HEK293 (cell line): ENCODE data around the gene GNB2.
"Not testable (repeated sequence)": the region's sequence is repeated elsewhere in the genome, so short reads cannot be mapped to it uniquely, and the experiment has no call there.

Experiments used
- KLF8 ChIP-seq: fragments of 450-650 bp; formaldehyde crosslinking; IDR thresholded peaks from 2 replicates; pipeline ENCODE4 v1.5.1; 2016; ENCODE audit warnings: missing biosample characterization, missing genetic modification characterization
- SP7 ChIP-seq: fragments of 450-650 bp; formaldehyde crosslinking; IDR thresholded peaks from 2 replicates; pipeline ENCODE4 v1.5.1; 2016; ENCODE audit warnings: missing biosample characterization, missing genetic modification characterization
- ZNF184 ChIP-seq: fragments of 450-650 bp; IDR thresholded peaks from 2 replicates; pipeline ENCODE4 v1.5.1; 2018; ENCODE audit warnings: missing biosample characterization, mild to moderate bottlenecking, missing genetic modification characterization
- ZNF549 ChIP-seq: fragments of 450-650 bp; IDR thresholded peaks from 2 replicates; pipeline ENCODE4 v1.5.1; 2018; ENCODE audit warnings: missing biosample characterization, missing genetic modification characterization, mild to moderate bottlenecking, inconsistent platforms, moderate library complexity
- ZXDB ChIP-seq: fragments of 450-650 bp; formaldehyde crosslinking; IDR thresholded peaks from 2 replicates; pipeline ENCODE4 v1.5.1; 2016; ENCODE audit warnings: missing biosample characterization, missing genetic modification characterization
- TF ChIP-seq, protein P1 (sequence below): fragments of 450-650 bp; formaldehyde crosslinking; IDR thresholded peaks from 2 replicates; pipeline ENCODE4 v1.5.1; 2016; ENCODE audit warnings: missing biosample characterization, missing genetic modification characterization
- TF ChIP-seq, protein P2 (sequence below): sonication (generic); formaldehyde crosslinking; IDR thresholded peaks from 2 replicates; pipeline ENCODE4 v1.8.1; 2022; ENCODE audit warnings: mild to moderate bottlenecking, moderate library complexity, missing genetic modification reagents

DNA sequence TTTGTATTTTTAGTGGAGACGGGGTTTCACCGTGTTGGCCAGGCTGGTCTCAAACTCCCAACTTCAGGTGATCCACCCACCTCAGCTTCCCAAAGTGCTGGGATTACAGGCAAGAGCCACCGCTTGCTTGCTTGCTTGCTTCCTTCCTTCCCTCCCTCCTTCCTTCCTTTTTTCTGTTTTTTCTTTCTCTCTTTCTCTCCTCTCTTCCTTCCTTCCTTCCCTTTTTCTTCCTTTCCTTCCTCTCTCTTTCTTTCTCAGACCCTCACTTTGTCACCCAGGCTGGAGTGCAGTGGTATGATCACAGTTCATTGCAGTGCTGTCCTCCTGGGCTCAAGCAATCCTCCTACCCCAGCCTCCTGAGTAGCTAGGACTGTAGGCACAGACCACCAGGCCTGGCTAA is 27.5 kb downstream of the GNB2 start:
- TF ChIP-seq, protein P1, sequence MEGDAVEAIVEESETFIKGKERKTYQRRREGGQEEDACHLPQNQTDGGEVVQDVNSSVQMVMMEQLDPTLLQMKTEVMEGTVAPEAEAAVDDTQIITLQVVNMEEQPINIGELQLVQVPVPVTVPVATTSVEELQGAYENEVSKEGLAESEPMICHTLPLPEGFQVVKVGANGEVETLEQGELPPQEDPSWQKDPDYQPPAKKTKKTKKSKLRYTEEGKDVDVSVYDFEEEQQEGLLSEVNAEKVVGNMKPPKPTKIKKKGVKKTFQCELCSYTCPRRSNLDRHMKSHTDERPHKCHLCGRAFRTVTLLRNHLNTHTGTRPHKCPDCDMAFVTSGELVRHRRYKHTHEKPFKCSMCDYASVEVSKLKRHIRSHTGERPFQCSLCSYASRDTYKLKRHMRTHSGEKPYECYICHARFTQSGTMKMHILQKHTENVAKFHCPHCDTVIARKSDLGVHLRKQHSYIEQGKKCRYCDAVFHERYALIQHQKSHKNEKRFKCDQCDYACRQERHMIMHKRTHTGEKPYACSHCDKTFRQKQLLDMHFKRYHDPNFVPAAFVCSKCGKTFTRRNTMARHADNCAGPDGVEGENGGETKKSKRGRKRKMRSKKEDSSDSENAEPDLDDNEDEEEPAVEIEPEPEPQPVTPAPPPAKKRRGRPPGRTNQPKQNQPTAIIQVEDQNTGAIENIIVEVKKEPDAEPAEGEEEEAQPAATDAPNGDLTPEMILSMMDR (tag by site-specific recombination), result not testable (repeated sequence)
- not testable (repeated sequence) for TF ChIP-seq KLF8, ZNF184, SP7, ZXDB, ZNF549 (tag by site-specific recombination)
- TF ChIP-seq, protein P2, sequence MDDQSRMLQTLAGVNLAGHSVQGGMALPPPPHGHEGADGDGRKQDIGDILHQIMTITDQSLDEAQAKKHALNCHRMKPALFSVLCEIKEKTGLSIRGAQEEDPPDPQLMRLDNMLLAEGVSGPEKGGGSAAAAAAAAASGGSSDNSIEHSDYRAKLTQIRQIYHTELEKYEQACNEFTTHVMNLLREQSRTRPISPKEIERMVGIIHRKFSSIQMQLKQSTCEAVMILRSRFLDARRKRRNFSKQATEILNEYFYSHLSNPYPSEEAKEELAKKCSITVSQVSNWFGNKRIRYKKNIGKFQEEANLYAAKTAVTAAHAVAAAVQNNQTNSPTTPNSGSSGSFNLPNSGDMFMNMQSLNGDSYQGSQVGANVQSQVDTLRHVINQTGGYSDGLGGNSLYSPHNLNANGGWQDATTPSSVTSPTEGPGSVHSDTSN (CRISPR knock-in tag), result not testable (repeated sequence)
